ENCODE results near the gene DCN.

The DCN gene

DNA sequence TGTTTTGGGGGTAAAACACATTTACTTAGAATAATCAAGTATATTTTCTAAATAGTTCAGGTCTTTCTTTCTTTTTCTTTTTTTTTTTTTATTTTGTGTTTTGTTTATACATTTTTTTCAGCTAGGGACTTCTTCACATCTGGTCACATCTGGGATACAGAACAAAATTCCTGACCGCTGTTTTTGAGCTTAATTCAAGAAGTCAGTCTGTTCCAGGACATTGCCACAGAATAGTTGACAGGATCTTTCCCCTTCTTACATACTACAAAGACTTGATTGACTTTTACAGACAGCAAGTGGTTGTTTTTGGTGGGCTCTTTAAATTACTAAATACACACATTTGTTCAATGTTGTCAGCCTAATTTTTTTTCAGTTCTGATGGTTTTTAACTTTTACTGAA, 41.8 kb upstream of the DCN start:
- H3K36me3 ChIP-seq (replicated peaks in 1 of 2; ENCODE audit: control insufficient read depth in 2 of 2, insufficient read depth in 2 of 2, low read length in 2 of 2), result no peaks in the 10 kb centered on the region
- H3K4me3 ChIP-seq (ENCODE audit: low read length in 2 of 2), result no peak overlapping the region
- H3K23ac ChIP-seq (ENCODE audit: low read depth, low read length, poor library complexity), result no peak overlapping the region
- no peak overlapping the region for H4K8ac ChIP-seq (ENCODE audit: low read depth, low read length)
- H2AK5ac ChIP-seq (ENCODE audit: low read depth, low read length), result no peak overlapping the region
- H2BK15ac ChIP-seq (ENCODE audit: low read length), result no peak overlapping the region
- no peak overlapping the region for H3K27ac ChIP-seq (replicated peaks; ENCODE audit: low read length)
- H3K9me3 ChIP-seq (replicated peaks in 1 of 2; ENCODE audit: control insufficient read depth in 2 of 2, insufficient read depth in 1 of 2, low read depth in 1 of 2, low read length in 2 of 2), result no peaks in the 10 kb centered on the region
- H3K4me2 ChIP-seq (ENCODE audit: insufficient read depth, low read length, poor library complexity, severe bottlenecking), result no peak overlapping the region
- no peak overlapping the region for H2BK5ac ChIP-seq (ENCODE audit: low read length)
- no peak overlapping the region for H2BK120ac ChIP-seq (ENCODE audit: low read depth, low read length)
- no peak overlapping the region for H3K9ac ChIP-seq (ENCODE audit: low read depth, low read length, poor library complexity)
- H2AFZ ChIP-seq (ENCODE audit: low read length), result no peak overlapping the region
- no peak overlapping the region for H3K18ac ChIP-seq (ENCODE audit: low read length)
- no peak overlapping the region for H3K14ac ChIP-seq (ENCODE audit: low read length)
- no peak overlapping the region for H2BK12ac ChIP-seq (ENCODE audit: low read length)
- no peaks in the 10 kb centered on the region for H3K27me3 ChIP-seq (ENCODE audit: control insufficient read depth in 3 of 3, insufficient read depth in 3 of 3, low read depth in 1 of 3, low read length in 3 of 3)
- no peak overlapping the region for H3K4ac ChIP-seq (ENCODE audit: low read length)
- H3K4me1 ChIP-seq (ENCODE audit: control insufficient read depth in 2 of 2, insufficient read depth in 1 of 2, low read depth in 1 of 2, low read length in 2 of 2), result no peaks in the 10 kb centered on the region
- no peak for DNase-seq (ENCODE audit: low spot score)
- no CpG with 5 or more reads among the region's 1 CpG for WGBS, 2 donors (ENCODE audit: extremely low coverage in 2 of 2, insufficient read length in 2 of 2, insufficient replicate concordance in 1 of 2)
- H3K79me1 ChIP-seq (ENCODE audit: low read depth, low read length), result no peaks in the 10 kb centered on the region
- no peak overlapping the region for H4K91ac ChIP-seq (ENCODE audit: low read depth, low read length, poor library complexity)

DNA sequence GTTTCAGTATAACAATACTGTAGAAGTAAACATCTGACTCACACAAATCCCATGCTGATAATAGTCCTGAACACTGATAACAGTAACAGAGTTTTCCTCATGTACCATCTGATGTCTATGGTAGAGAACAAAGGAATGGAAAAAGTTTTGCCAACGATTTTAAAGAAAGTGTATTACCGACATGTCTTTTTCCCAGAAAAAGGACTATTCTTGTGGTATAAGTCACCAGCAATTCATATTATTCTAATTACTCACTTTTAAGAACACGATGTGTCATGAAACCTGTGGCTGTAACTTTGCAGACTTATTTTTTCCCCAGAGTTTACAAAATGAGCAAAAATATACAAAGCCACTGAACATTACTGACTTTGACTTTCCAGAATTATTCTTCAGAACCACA, 40.1 kb upstream of the DCN start:
- Histone ChIP-seq H3K18ac (ENCODE audit: low read length) (no peak overlapping the region), H3K9ac (ENCODE audit: low read depth, low read length, poor library complexity) (no peak overlapping the region), H3K23ac (ENCODE audit: low read depth, low read length, poor library complexity) (no peak overlapping the region), H2AFZ (ENCODE audit: low read length) (no peak overlapping the region), H3K14ac (ENCODE audit: low read length) (no peak overlapping the region), H3K4me3 (ENCODE audit: low read length in 2 of 2) (no peak overlapping the region), H3K27ac (replicated peaks; ENCODE audit: low read length) (no peak overlapping the region), H3K27me3 (ENCODE audit: control insufficient read depth in 3 of 3, insufficient read depth in 3 of 3, low read depth in 1 of 3, low read length in 3 of 3) (no peaks in the 10 kb centered on the region), H2BK12ac (ENCODE audit: low read length) (no peak overlapping the region), H3K79me1 (ENCODE audit: low read depth, low read length) (no peaks in the 10 kb centered on the region), H3K36me3 (replicated peaks in 1 of 2; ENCODE audit: control insufficient read depth in 2 of 2, insufficient read depth in 2 of 2, low read length in 2 of 2) (no peaks in the 10 kb centered on the region), H4K8ac (ENCODE audit: low read depth, low read length) (no peak overlapping the region), H3K4ac (ENCODE audit: low read length) (no peak overlapping the region), H3K4me2 (ENCODE audit: insufficient read depth, low read length, poor library complexity, severe bottlenecking) (no peak overlapping the region), H3K4me1 (ENCODE audit: control insufficient read depth in 2 of 2, insufficient read depth in 1 of 2, low read depth in 1 of 2, low read length in 2 of 2) (no peaks in the 10 kb centered on the region), H3K9me3 (replicated peaks in 1 of 2; ENCODE audit: control insufficient read depth in 2 of 2, insufficient read depth in 1 of 2, low read depth in 1 of 2, low read length in 2 of 2) (no peaks in the 10 kb centered on the region), H4K91ac (ENCODE audit: low read depth, low read length, poor library complexity) (no peak overlapping the region), H2AK5ac (ENCODE audit: low read depth, low read length) (no peak overlapping the region), H2BK15ac (ENCODE audit: low read length) (no peak overlapping the region), H2BK120ac (ENCODE audit: low read depth, low read length) (no peak overlapping the region), H2BK5ac (ENCODE audit: low read length) (no peak overlapping the region)
- DNase-seq (ENCODE audit: low spot score), result no peak
- WGBS, 2 donors (ENCODE audit: extremely low coverage in 2 of 2, insufficient read length in 2 of 2, insufficient replicate concordance in 1 of 2), result no CpG with 5 or more reads among the region's 3 CpGs

DNA sequence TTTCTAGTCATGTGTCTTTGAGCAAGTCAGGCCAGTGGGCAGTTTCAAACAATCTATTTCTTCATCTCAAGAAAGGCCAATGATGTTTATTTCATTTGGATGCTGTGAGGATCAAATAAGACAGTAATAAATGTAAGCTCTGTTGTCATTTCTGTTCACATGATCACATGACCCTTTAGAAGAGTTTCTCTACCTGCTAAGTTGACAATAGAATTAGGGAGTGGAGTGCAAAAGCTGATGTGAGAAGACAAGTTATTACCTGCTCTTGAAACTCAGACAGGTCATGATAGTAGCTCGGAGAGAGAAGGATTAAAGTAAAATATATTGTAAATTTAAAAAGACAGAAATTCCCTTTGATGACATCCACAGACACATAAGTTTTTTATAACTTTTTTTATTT, 37.3 kb upstream of the DCN start:
- DNase-seq (ENCODE audit: low spot score), result no peak
- Histone ChIP-seq H3K18ac (ENCODE audit: low read length) (no peak overlapping the region), H2BK15ac (ENCODE audit: low read length) (no peak overlapping the region), H3K79me1 (ENCODE audit: low read depth, low read length) (no peaks in the 10 kb centered on the region), H3K9ac (ENCODE audit: low read depth, low read length, poor library complexity) (no peak overlapping the region), H2BK5ac (ENCODE audit: low read length) (no peak overlapping the region), H2AFZ (ENCODE audit: low read length) (no peak overlapping the region), H3K14ac (ENCODE audit: low read length) (no peak overlapping the region), H4K8ac (ENCODE audit: low read depth, low read length) (no peak overlapping the region), H3K23ac (ENCODE audit: low read depth, low read length, poor library complexity) (no peak overlapping the region), H3K4me1 (ENCODE audit: control insufficient read depth in 2 of 2, insufficient read depth in 1 of 2, low read depth in 1 of 2, low read length in 2 of 2) (no peaks in the 10 kb centered on the region), H2BK120ac (ENCODE audit: low read depth, low read length) (no peak overlapping the region), H4K91ac (ENCODE audit: low read depth, low read length, poor library complexity) (no peak overlapping the region), H3K27me3 (ENCODE audit: control insufficient read depth in 3 of 3, insufficient read depth in 3 of 3, low read depth in 1 of 3, low read length in 3 of 3) (no peaks in the 10 kb centered on the region), H3K4me2 (ENCODE audit: insufficient read depth, low read length, poor library complexity, severe bottlenecking) (no peak overlapping the region), H3K4me3 (ENCODE audit: low read length in 2 of 2) (no peak overlapping the region), H3K36me3 (replicated peaks in 1 of 2; ENCODE audit: control insufficient read depth in 2 of 2, insufficient read depth in 2 of 2, low read length in 2 of 2) (no peaks in the 10 kb centered on the region), H2BK12ac (ENCODE audit: low read length) (no peak overlapping the region), H2AK5ac (ENCODE audit: low read depth, low read length) (no peak overlapping the region), H3K4ac (ENCODE audit: low read length) (no peak overlapping the region), H3K27ac (replicated peaks; ENCODE audit: low read length) (no peak overlapping the region), H3K9me3 (replicated peaks in 1 of 2; ENCODE audit: control insufficient read depth in 2 of 2, insufficient read depth in 1 of 2, low read depth in 1 of 2, low read length in 2 of 2) (no peaks in the 10 kb centered on the region)
- WGBS, 2 donors (ENCODE audit: extremely low coverage in 2 of 2, insufficient read length in 2 of 2, insufficient replicate concordance in 1 of 2), result no CpG with 5 or more reads among the region's 1 CpG

DNA sequence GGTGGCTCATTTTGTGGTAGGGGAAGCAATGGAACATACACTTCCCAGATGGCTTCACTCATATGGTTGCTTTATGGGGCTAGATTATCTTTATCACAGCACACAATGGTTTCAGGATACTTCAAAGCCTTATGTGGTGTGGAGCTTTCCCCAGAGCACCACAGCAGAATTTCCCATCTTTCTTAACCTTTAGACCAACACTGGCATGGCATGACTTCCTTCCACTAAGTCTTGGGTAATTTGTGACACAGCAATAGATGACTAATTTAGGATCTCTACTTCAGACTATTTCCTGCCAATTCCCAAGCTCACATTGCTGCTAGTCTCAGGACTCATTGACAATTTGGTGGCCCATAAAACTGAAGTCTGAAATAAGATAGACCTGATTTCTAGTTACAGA, 36.9 kb upstream of the DCN start:
- H3K27ac ChIP-seq (replicated peaks; ENCODE audit: low read length), result no peak overlapping the region
- no peak overlapping the region for H2BK5ac ChIP-seq (ENCODE audit: low read length)
- no peak overlapping the region for H2BK120ac ChIP-seq (ENCODE audit: low read depth, low read length)
- H3K9me3 ChIP-seq (replicated peaks in 1 of 2; ENCODE audit: control insufficient read depth in 2 of 2, insufficient read depth in 1 of 2, low read depth in 1 of 2, low read length in 2 of 2), result no peaks in the 10 kb centered on the region
- DNase-seq (ENCODE audit: low spot score), result no peak
- H3K4me1 ChIP-seq (ENCODE audit: control insufficient read depth in 2 of 2, insufficient read depth in 1 of 2, low read depth in 1 of 2, low read length in 2 of 2), result no peaks in the 10 kb centered on the region
- H4K91ac ChIP-seq (ENCODE audit: low read depth, low read length, poor library complexity), result no peak overlapping the region
- H3K9ac ChIP-seq (ENCODE audit: low read depth, low read length, poor library complexity), result no peak overlapping the region
- H3K14ac ChIP-seq (ENCODE audit: low read length), result no peak overlapping the region
- H2BK15ac ChIP-seq (ENCODE audit: low read length), result no peak overlapping the region
- no peak overlapping the region for H3K4ac ChIP-seq (ENCODE audit: low read length)
- H2AK5ac ChIP-seq (ENCODE audit: low read depth, low read length), result no peak overlapping the region
- no peak overlapping the region for H2BK12ac ChIP-seq (ENCODE audit: low read length)
- H3K79me1 ChIP-seq (ENCODE audit: low read depth, low read length), result no peaks in the 10 kb centered on the region
- H3K4me2 ChIP-seq (ENCODE audit: insufficient read depth, low read length, poor library complexity, severe bottlenecking), result no peak overlapping the region
- no peak overlapping the region for H3K23ac ChIP-seq (ENCODE audit: low read depth, low read length, poor library complexity)
- no peak overlapping the region for H2AFZ ChIP-seq (ENCODE audit: low read length)
- no peaks in the 10 kb centered on the region for H3K27me3 ChIP-seq (ENCODE audit: control insufficient read depth in 3 of 3, insufficient read depth in 3 of 3, low read depth in 1 of 3, low read length in 3 of 3)
- H3K18ac ChIP-seq (ENCODE audit: low read length), result no peak overlapping the region
- H3K36me3 ChIP-seq (replicated peaks in 1 of 2; ENCODE audit: control insufficient read depth in 2 of 2, insufficient read depth in 2 of 2, low read length in 2 of 2), result no peaks in the 10 kb centered on the region
- H4K8ac ChIP-seq (ENCODE audit: low read depth, low read length), result no peak overlapping the region
- H3K4me3 ChIP-seq (ENCODE audit: low read length in 2 of 2), result no peak overlapping the region
